Measurements from ENCODE around the gene KRT78. TPM values are rescaled to one million over a fixed set of nuclear protein-coding genes. Genes with fewer than 3 reads are reported as not detected.

The KRT78 gene
- total RNA-seq, 2 experiments from 2014 or later: not detected

DNA sequence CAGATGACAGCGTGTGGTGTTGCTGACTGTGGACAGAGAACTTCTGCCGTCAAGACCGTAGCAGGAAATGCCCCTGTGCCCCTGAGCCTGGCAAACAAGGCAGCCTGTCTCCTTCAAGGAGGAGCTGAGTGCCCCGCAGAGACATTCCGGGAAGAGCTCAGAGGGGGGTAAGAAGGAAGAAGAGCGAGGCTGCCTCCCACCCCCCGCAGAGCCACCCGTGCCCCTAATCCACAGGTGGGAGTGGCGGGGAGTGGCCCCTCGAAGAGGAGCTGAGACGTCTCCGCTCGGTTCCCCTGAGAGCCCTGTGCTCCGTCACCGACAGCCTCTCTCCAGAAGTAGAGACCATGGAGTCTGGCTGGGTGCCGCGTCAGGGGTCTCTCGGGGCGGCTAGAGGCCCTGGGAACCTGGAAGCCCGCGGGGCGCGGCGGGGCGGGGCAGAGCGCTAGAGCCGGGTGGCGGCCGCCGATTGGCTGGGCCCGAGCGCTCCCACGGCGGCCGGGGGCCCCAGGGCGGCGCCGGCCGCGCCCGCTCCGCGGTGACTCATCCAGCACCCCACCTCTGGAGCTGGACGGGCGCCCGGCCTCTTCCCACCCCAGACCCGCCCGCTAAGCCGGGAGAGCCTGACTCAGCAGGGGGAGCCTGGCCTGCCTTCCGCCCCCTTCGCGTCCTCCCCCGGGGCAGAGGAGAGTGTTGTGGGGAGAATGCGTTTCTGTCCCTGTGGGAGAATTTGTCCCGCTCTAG, 25.2 kb upstream of the KRT78 start:
- Histone ChIP-seq H3K9me2 (ENCODE audit: insufficient read depth, low read length) (no peaks in the 10 kb centered on the region), H2AFZ (ENCODE audit: low read length) (no peak overlapping the region), H3K4me1 (ENCODE audit: insufficient read depth, low read length, poor library complexity, severe bottlenecking) (peaks cover 15% of the 10 kb centered on the region), H3K36me3 (ENCODE audit: insufficient read depth, low read length) (no peaks in the 10 kb centered on the region), H3K9me3 (ENCODE audit: low read length) (no peaks in the 10 kb centered on the region), H3K79me2 (ENCODE audit: insufficient read depth, low read depth, low read length) (no peaks in the 10 kb centered on the region), H4K20me1 (ENCODE audit: insufficient read depth, low read length) (no peaks in the 10 kb centered on the region), H3K4me2 (ENCODE audit: low read length) (peak overlapping the region; percentile 46; the same call in 1 of the 2 replicates), H3K4me3 (ENCODE audit: low read depth, low read length, poor library complexity, severe bottlenecking) (peak overlapping the region; percentile 23), H3K27ac (ENCODE audit: low read depth, low read length, poor library complexity, severe bottlenecking) (no peak overlapping the region)
- ChIA-PET CTCF (ENCODE audit: unreplicated experiment) (interaction anchor here (0.6 kb wide), 1 partner anchor 63 kb away, joined by 3 read pairs; no protein-coding TSS in a partner anchor), POLR2A (no interaction called here)
- TF ChIP-seq EZH2phosphoT487 (IDR thresholded peaks at IDR 0.05; ENCODE audit: borderline replicate concordance, low read depth, low read length): no peak
- no peak for TF ChIP-seq CTCF (conservative IDR thresholded peaks at IDR 0.05; ENCODE audit: low read length)
- BruUV-seq (replicated peaks): no TSS peak
- intact Hi-C loops (cut with micrococcal nuclease; ENCODE audit: unreplicated experiment): no loop called here
- no peak for DNase-seq (ENCODE audit: low spot score)

GRCh38 chr12:52873513-52873831, 24.7 kb upstream of the KRT78 start:
- DNase-seq (ENCODE audit: low spot score): no peak
- Histone ChIP-seq H2AFZ (ENCODE audit: low read length) (no peak overlapping the region), H3K27ac (ENCODE audit: low read depth, low read length, poor library complexity, severe bottlenecking) (no peak overlapping the region), H3K9me3 (ENCODE audit: low read length) (no peaks in the 10 kb centered on the region), H3K4me1 (ENCODE audit: insufficient read depth, low read length, poor library complexity, severe bottlenecking) (peaks cover 15% of the 10 kb centered on the region), H3K4me3 (ENCODE audit: low read depth, low read length, poor library complexity, severe bottlenecking) (no peak overlapping the region), H3K79me2 (ENCODE audit: insufficient read depth, low read depth, low read length) (no peaks in the 10 kb centered on the region), H3K9me2 (ENCODE audit: insufficient read depth, low read length) (no peaks in the 10 kb centered on the region), H4K20me1 (ENCODE audit: insufficient read depth, low read length) (no peaks in the 10 kb centered on the region), H3K36me3 (ENCODE audit: insufficient read depth, low read length) (no peaks in the 10 kb centered on the region), H3K4me2 (ENCODE audit: low read length) (no peak overlapping the region)
- ChIA-PET CTCF (ENCODE audit: unreplicated experiment) (no interaction called here), POLR2A (no interaction called here)
- BruUV-seq (replicated peaks): no TSS peak
- TF ChIP-seq EZH2phosphoT487 (IDR thresholded peaks at IDR 0.05; ENCODE audit: borderline replicate concordance, low read depth, low read length) (no peak), CTCF (conservative IDR thresholded peaks at IDR 0.05; ENCODE audit: low read length) (no peak)
- intact Hi-C loops (cut with micrococcal nuclease; ENCODE audit: unreplicated experiment): no loop called here

- peaks cover 13% of the 10 kb centered on the region for H3K4me1 ChIP-seq (ENCODE audit: insufficient read depth, low read length, poor library complexity, severe bottlenecking)
- TF ChIP-seq CTCF (conservative IDR thresholded peaks at IDR 0.05; ENCODE audit: low read length) (no peak), EZH2phosphoT487 (IDR thresholded peaks at IDR 0.05; ENCODE audit: borderline replicate concordance, low read depth, low read length) (no peak)
- H3K36me3 ChIP-seq (ENCODE audit: insufficient read depth, low read length): no peaks in the 10 kb centered on the region
- intact Hi-C loops (cut with micrococcal nuclease; ENCODE audit: unreplicated experiment): no loop called here
- BruUV-seq (replicated peaks): no TSS peak
- H3K27ac ChIP-seq (ENCODE audit: low read depth, low read length, poor library complexity, severe bottlenecking): no peak overlapping the region
- no peak overlapping the region for H3K4me2 ChIP-seq (ENCODE audit: low read length)
- no peaks in the 10 kb centered on the region for H3K79me2 ChIP-seq (ENCODE audit: insufficient read depth, low read depth, low read length)
- no peaks in the 10 kb centered on the region for H3K9me3 ChIP-seq (ENCODE audit: low read length)
- ChIA-PET CTCF (ENCODE audit: unreplicated experiment) (no interaction called here), POLR2A (no interaction called here)
- no peaks in the 10 kb centered on the region for H3K9me2 ChIP-seq (ENCODE audit: insufficient read depth, low read length)
- H4K20me1 ChIP-seq (ENCODE audit: insufficient read depth, low read length): no peaks in the 10 kb centered on the region
- no peak for DNase-seq (ENCODE audit: low spot score)
- H3K4me3 ChIP-seq (ENCODE audit: low read depth, low read length, poor library complexity, severe bottlenecking): no peak overlapping the region
- H2AFZ ChIP-seq (ENCODE audit: low read length): no peak overlapping the region
Observed at GRCh38 chr12:52872644-52873389, 24.0 kb upstream of the KRT78 start.
